SK-N-SH treated with all-trans-retinoic acid at 6 μM for 48 hours (cell line): Measurements from ENCODE around the gene GABARAP.

Source experiments
- ATAC-seq: fragments of 200-7000 bp; cut with Tn5 transposase; 3 replicates; pipeline ENCODE4 v1.9.1; 2020; ENCODE audit warnings: mild to moderate bottlenecking, moderate library complexity
- ARNTL ChIP-seq: fragments of 450-650 bp; formaldehyde crosslinking; IDR thresholded peaks from 2 replicates; pipeline ENCODE4 v1.5.0; 2020; ENCODE audit warnings: low read depth, mild to moderate bottlenecking, moderate library complexity, borderline replicate concordance
- BACH2 ChIP-seq: fragments of 250-450 bp; sonication (Bioruptor Pico); IDR thresholded peaks from 2 replicates; pipeline ENCODE4 v1.9.0; 2021; ENCODE audit warnings: mild to moderate bottlenecking, borderline replicate concordance
- CSDC2 ChIP-seq: fragments of 250-450 bp; sonication (Bioruptor Pico); IDR thresholded peaks from 2 replicates; pipeline ENCODE4 v1.5.0; 2020; ENCODE audit warnings: mild to moderate bottlenecking, moderate library complexity
- GLIS3 ChIP-seq: fragments of 250-450 bp; sonication (Bioruptor Pico); IDR thresholded peaks from 2 replicates; pipeline ENCODE4 v1.5.0; 2020; ENCODE audit warnings: mild to moderate bottlenecking, moderate library complexity
- ISL1 ChIP-seq: fragments of 250-450 bp; sonication (Bioruptor Pico); IDR thresholded peaks from 2 replicates; pipeline ENCODE4 v2.1.2; 2022; ENCODE audit warnings: mild to moderate bottlenecking, moderate library complexity
- PPARA ChIP-seq: fragments of 250-450 bp; sonication (Bioruptor Pico); IDR thresholded peaks from 2 replicates; pipeline ENCODE4 v1.5.0; 2020; ENCODE audit warnings: mild to moderate bottlenecking, borderline replicate concordance
- RARB ChIP-seq: fragments of 250-450 bp; sonication (Bioruptor Pico); IDR thresholded peaks from 2 replicates; pipeline ENCODE4 v1.8.0; 2021; ENCODE audit warnings: mild to moderate bottlenecking, moderate library complexity
- SNAI2 ChIP-seq: fragments of 250-450 bp; sonication (Bioruptor Pico); IDR thresholded peaks from 2 replicates; pipeline ENCODE4 v1.5.0; 2020; ENCODE audit warnings: mild to moderate bottlenecking, moderate library complexity
- TCF4 ChIP-seq: fragments of 250-450 bp; sonication (Bioruptor Pico); IDR thresholded peaks from 2 replicates; pipeline ENCODE4 v1.8.0; 2021; ENCODE audit warnings: mild to moderate bottlenecking, moderate library complexity, borderline replicate concordance
- TOX ChIP-seq: fragments of 250-450 bp; sonication (Bioruptor Pico); IDR thresholded peaks from 2 replicates; pipeline ENCODE4 v1.8.0; 2021; ENCODE audit warnings: mild to moderate bottlenecking, moderate library complexity, borderline replicate concordance
- ZC3H10 ChIP-seq: fragments of 250-450 bp; sonication (Bioruptor Pico); IDR thresholded peaks from 2 replicates; pipeline ENCODE4 v1.5.1; 2021; ENCODE audit warnings: mild to moderate bottlenecking, moderate library complexity
- ZFP3 ChIP-seq: fragments of 250-450 bp; sonication (Bioruptor Pico); IDR thresholded peaks from 2 replicates; pipeline ENCODE4 v1.5.0; 2020; ENCODE audit warnings: mild to moderate bottlenecking, moderate library complexity
- ZNF70 ChIP-seq: fragments of 450-650 bp; formaldehyde crosslinking; IDR thresholded peaks from 2 replicates; pipeline ENCODE4 v1.5.0; 2020; ENCODE audit warnings: mild to moderate bottlenecking, moderate library complexity
- ZNF8 ChIP-seq: fragments of 450-650 bp; formaldehyde crosslinking; IDR thresholded peaks from 2 replicates; pipeline ENCODE4 v1.5.0; 2020; ENCODE audit warnings: mild to moderate bottlenecking, moderate library complexity
- TF ChIP-seq, protein P1 (sequence below): fragments of 250-450 bp; sonication (Bioruptor Pico); IDR thresholded peaks from 2 replicates; pipeline ENCODE4 v1.8.0; 2020; ENCODE audit warnings: mild to moderate bottlenecking, moderate library complexity, borderline replicate concordance
- TF ChIP-seq, protein P2 (sequence below): fragments of 250-450 bp; sonication (Bioruptor Pico); IDR thresholded peaks from 2 replicates; pipeline ENCODE4 v1.5.0; 2020; ENCODE audit warnings: mild to moderate bottlenecking, moderate library complexity
- TF ChIP-seq, protein P3 (sequence below): fragments of 250-450 bp; sonication (Bioruptor Pico); IDR thresholded peaks from 2 replicates; pipeline ENCODE4 v1.5.1; 2020; ENCODE audit warnings: low read depth, mild to moderate bottlenecking, moderate library complexity
- TF ChIP-seq, protein P4 (sequence below): fragments of 250-450 bp; sonication (Bioruptor Pico); IDR thresholded peaks from 2 replicates; pipeline ENCODE4 v1.8.0; 2021; ENCODE audit warnings: low read depth, mild to moderate bottlenecking, moderate library complexity, borderline replicate concordance
- TF ChIP-seq, protein P5 (sequence below): fragments of 250-450 bp; sonication (Bioruptor Pico); IDR thresholded peaks from 2 replicates; pipeline ENCODE4 v1.5.1; 2021; ENCODE audit warnings: mild to moderate bottlenecking, moderate library complexity

Gene GABARAP

DNA sequence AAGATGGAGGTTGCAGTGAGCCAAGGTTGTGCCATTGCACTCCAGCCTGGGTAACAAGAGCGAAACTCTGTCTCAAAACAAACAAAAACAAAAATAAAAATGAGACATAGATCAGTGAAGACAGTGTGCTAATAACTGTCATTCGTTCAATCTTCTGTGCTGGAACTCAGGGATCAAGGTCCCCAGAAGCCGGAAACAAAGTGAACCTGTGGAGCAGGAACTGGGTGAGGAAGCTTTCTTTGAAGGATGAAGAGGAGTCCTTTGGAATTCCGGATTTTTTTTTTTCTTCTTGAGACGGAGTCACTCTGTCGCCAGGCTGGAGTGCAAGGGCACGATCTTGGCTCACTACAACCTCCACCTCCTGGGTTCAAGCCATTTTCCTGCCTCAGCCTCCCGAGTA is 37.2 kb upstream of the GABARAP start:
- ATAC-seq, result no peak
- TF ChIP-seq GLIS3 (no peak), ZFP3 (CRISPR knock-in tag) (no peak), BACH2 (CRISPR knock-in tag) (no peak), PPARA (no peak), ZNF70 (CRISPR knock-in tag) (no peak), ZC3H10 (CRISPR knock-in tag) (no peak), ZNF8 (no peak), ISL1 (CRISPR knock-in tag) (no peak), CSDC2 (no peak)
- TF ChIP-seq, protein P1, sequence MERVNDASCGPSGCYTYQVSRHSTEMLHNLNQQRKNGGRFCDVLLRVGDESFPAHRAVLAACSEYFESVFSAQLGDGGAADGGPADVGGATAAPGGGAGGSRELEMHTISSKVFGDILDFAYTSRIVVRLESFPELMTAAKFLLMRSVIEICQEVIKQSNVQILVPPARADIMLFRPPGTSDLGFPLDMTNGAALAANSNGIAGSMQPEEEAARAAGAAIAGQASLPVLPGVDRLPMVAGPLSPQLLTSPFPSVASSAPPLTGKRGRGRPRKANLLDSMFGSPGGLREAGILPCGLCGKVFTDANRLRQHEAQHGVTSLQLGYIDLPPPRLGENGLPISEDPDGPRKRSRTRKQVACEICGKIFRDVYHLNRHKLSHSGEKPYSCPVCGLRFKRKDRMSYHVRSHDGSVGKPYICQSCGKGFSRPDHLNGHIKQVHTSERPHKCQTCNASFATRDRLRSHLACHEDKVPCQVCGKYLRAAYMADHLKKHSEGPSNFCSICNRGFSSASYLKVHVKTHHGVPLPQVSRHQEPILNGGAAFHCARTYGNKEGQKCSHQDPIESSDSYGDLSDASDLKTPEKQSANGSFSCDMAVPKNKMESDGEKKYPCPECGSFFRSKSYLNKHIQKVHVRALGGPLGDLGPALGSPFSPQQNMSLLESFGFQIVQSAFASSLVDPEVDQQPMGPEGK (CRISPR knock-in tag), result no peak
- TF ChIP-seq, protein P2, sequence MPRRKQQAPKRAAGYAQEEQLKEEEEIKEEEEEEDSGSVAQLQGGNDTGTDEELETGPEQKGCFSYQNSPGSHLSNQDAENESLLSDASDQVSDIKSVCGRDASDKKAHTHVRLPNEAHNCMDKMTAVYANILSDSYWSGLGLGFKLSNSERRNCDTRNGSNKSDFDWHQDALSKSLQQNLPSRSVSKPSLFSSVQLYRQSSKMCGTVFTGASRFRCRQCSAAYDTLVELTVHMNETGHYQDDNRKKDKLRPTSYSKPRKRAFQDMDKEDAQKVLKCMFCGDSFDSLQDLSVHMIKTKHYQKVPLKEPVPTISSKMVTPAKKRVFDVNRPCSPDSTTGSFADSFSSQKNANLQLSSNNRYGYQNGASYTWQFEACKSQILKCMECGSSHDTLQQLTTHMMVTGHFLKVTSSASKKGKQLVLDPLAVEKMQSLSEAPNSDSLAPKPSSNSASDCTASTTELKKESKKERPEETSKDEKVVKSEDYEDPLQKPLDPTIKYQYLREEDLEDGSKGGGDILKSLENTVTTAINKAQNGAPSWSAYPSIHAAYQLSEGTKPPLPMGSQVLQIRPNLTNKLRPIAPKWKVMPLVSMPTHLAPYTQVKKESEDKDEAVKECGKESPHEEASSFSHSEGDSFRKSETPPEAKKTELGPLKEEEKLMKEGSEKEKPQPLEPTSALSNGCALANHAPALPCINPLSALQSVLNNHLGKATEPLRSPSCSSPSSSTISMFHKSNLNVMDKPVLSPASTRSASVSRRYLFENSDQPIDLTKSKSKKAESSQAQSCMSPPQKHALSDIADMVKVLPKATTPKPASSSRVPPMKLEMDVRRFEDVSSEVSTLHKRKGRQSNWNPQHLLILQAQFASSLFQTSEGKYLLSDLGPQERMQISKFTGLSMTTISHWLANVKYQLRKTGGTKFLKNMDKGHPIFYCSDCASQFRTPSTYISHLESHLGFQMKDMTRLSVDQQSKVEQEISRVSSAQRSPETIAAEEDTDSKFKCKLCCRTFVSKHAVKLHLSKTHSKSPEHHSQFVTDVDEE, result no peak
- TF ChIP-seq, protein P3, sequence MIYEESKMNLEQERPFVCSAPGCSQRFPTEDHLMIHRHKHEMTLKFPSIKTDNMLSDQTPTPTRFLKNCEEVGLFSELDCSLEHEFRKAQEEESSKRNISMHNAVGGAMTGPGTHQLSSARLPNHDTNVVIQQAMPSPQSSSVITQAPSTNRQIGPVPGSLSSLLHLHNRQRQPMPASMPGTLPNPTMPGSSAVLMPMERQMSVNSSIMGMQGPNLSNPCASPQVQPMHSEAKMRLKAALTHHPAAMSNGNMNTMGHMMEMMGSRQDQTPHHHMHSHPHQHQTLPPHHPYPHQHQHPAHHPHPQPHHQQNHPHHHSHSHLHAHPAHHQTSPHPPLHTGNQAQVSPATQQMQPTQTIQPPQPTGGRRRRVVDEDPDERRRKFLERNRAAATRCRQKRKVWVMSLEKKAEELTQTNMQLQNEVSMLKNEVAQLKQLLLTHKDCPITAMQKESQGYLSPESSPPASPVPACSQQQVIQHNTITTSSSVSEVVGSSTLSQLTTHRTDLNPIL (CRISPR knock-in tag), result no peak

DNA sequence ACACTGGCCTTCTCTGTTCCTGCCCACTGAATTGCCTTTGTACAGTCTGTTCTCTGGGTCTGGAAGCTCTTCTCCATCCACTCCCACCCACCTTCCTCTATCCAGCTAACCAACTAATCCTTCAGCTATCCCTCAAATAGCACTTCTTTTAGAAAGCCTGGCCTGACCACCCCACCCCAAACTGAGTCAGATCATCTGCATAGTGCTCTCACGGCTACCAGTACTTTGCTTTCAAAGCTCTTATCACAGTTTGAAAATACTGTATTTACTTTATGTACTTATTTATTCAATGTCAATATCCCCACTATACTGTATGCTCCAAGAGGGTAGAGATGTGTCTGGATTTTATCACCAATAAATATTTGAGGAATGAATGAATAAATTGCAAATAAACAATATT is 24.5 kb upstream of the GABARAP start:
- no peak for TF ChIP-seq ZFP3 (CRISPR knock-in tag)
- no peak for TF ChIP-seq ISL1 (CRISPR knock-in tag)
- TF ChIP-seq BACH2 (CRISPR knock-in tag), result no peak
- TF ChIP-seq, protein P1 (CRISPR knock-in tag), result no peak
- TF ChIP-seq GLIS3, result no peak
- TF ChIP-seq, protein P4, sequence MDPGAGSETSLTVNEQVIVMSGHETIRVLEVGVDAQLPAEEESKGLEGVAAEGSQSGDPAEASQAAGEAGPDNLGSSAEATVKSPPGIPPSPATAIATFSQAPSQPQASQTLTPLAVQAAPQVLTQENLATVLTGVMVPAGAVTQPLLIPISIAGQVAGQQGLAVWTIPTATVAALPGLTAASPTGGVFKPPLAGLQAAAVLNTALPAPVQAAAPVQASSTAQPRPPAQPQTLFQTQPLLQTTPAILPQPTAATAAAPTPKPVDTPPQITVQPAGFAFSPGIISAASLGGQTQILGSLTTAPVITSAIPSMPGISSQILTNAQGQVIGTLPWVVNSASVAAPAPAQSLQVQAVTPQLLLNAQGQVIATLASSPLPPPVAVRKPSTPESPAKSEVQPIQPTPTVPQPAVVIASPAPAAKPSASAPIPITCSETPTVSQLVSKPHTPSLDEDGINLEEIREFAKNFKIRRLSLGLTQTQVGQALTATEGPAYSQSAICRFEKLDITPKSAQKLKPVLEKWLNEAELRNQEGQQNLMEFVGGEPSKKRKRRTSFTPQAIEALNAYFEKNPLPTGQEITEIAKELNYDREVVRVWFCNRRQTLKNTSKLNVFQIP, result no peak
- no peak for TF ChIP-seq TOX (CRISPR knock-in tag)
- no peak for TF ChIP-seq ZC3H10 (CRISPR knock-in tag)
- TF ChIP-seq, protein P5, sequence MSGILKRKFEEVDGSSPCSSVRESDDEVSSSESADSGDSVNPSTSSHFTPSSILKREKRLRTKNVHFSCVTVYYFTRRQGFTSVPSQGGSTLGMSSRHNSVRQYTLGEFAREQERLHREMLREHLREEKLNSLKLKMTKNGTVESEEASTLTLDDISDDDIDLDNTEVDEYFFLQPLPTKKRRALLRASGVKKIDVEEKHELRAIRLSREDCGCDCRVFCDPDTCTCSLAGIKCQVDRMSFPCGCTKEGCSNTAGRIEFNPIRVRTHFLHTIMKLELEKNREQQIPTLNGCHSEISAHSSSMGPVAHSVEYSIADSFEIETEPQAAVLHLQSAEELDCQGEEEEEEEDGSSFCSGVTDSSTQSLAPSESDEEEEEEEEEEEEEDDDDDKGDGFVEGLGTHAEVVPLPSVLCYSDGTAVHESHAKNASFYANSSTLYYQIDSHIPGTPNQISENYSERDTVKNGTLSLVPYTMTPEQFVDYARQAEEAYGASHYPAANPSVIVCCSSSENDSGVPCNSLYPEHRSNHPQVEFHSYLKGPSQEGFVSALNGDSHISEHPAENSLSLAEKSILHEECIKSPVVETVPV (CRISPR knock-in tag), result no peak
- no peak for TF ChIP-seq ARNTL (CRISPR knock-in tag)
- no peak for TF ChIP-seq ZNF8
- TF ChIP-seq SNAI2 (CRISPR knock-in tag), result no peak
- TF ChIP-seq RARB, result no peak
- TF ChIP-seq CSDC2, result no peak
- TF ChIP-seq, protein P2, result no peak
- no peak for TF ChIP-seq TCF4 (CRISPR knock-in tag)
- TF ChIP-seq, all 23 proteins: peak for 0
- no peak for ATAC-seq
